GM19099 (cell line): ENCODE data around the gene CIB4.

ENCODE experiments used
- POLR2A ChIP-seq: IDR thresholded peaks from 3 replicates; pipeline ENCODE4 v1.6.1; 2011; ENCODE audit warnings: low read depth; ENCODE audit not compliant: insufficient read length; ENCODE audit errors: extremely low read depth

Gene CIB4

DNA sequence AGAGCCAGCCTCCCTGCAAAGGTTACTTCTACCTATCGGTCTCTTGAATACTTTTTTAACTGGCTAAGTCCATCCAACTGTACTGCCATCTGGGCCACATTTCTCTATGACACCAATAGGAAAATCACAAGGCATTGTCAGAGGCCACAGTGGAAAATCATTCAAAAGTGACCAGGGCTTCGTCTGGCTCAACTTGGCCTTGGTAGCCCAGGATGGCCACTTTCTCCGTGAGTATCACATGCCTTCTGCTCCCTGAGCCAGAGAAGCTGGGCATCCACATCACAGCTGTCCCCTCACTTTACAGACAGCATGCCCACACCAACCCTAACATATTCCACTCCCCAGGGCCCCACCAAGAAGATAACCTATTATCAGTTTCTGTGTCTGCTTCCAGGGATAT lies 5.8 kb downstream of the CIB4 start:
- TF ChIP-seq POLR2A, result no peak

GRCh38 chr2:26634636-26635230 lies 6.4 kb downstream of the CIB4 start:
- TF ChIP-seq POLR2A, result no peak

- no peak for TF ChIP-seq POLR2A
These were observed 7.1 kb downstream of the CIB4 start for GRCh38 chr2:26633993-26634595.

GRCh38 chr2:26633351-26633945 lies 7.7 kb downstream of the CIB4 start:
- no peak for TF ChIP-seq POLR2A

DNA sequence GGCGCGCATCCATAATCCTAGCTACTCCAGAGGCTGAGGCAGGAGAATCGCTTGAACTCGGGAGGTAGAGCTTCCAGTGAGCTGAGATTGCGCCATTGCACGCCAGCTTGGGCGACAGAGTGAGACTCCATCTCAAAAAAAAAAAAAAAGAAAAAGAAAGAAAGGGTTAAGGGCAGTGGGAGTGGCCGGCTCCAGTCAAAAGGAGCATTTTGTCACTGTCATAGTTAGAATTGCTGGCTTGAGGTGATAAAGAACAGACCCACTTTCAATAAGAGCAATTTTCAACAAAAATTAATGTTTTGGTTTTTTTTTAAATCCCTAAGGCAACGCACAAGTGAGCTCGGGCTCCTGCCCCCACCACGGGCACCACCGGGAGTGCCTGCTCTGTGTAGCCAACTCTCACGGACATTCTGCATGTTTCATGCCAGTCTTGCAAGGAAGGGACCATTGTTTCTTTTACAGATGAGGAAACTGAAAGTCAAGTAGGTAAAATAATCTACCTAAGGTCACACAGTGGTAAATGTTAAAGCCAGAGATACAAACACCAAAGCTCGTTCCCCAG lies 8.5 kb downstream of the CIB4 start:
- TF ChIP-seq POLR2A, result no peak

DNA sequence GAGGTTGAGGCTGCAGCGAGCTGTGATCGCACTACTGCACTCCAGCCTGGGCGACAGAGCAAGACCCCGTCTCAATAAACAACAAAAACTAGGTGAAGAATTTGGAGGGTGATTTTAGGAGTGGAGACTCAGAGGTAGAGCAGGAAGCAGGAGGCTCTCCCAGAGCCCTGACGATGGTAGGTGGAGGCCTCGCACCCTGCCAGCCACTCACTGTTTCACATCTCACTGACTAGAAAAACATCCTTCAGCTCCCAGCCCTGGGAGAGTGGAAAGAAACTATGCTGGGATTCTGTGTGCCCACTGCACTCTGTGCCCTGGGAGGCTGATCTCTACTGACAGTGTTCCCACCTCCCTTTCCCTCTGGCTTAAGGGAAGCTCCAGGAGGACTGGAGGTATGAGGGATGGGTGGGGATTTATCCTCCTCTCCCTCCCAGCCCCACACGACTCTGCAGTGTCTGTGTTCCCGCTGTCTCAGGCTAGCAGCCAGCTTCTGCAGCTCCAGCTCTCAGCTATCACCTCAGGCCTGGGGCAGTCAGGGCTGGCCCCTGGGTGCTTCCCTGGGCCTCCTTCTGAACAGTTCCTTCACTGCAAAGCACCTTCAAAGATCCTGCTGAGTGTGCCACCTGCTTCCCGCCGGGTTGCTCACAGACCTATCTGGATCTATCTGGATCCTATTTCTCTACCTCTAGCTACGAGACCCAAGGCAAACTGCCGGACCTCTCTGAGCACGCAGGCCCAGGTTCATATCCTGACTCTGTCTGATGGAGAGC lies 9.6 kb downstream of the CIB4 start:
- no peak for TF ChIP-seq POLR2A

- TF ChIP-seq POLR2A, result no peak
These were observed 10.4 kb downstream of the CIB4 start for GRCh38 chr2:26630669-26631360.

- TF ChIP-seq POLR2A, result no peak
These were observed 10.9 kb downstream of the CIB4 start for GRCh38 chr2:26630235-26630634.

DNA sequence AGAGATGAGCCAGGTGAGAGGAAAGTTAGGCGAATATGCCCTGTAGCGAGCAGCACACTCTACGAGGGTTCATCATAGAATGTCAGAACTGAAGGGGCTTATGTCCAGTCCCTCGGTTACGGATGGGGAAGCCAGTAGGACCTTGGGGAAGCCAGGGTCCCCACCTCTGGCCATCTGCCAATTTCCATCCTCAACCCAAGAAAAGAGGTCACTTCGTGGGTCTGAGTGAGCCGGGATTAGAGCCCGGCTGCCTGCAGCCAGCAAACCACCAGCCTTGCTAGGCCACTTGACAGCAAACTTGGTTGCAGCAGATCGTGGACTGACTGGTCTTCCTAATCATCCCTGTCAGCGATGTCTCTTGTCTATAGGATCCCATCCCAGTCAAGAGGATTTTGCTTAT lies 11.4 kb downstream of the CIB4 start:
- no peak for TF ChIP-seq POLR2A

GRCh38 chr2:26629346-26629630 lies 11.9 kb downstream of the CIB4 start:
- no peak for TF ChIP-seq POLR2A

- TF ChIP-seq POLR2A, result no peak
These were observed 12.4 kb downstream of the CIB4 start for GRCh38 chr2:26628561-26629345.

GRCh38 chr2:26627350-26628105 lies 13.6 kb downstream of the CIB4 start:
- no peak for TF ChIP-seq POLR2A

- no peak for TF ChIP-seq POLR2A
These were observed 14.6 kb downstream of the CIB4 start for GRCh38 chr2:26626606-26627005.
